ENCODE measurements around the gene WDR36. TPM values are rescaled to one million over a fixed set of nuclear protein-coding genes. Genes with fewer than 3 reads are reported as not detected.

The WDR36 gene
- total RNA-seq, 4 donors from 2014 or later, result 26.6 to 55.1 (median 30.5) TPM

DNA sequence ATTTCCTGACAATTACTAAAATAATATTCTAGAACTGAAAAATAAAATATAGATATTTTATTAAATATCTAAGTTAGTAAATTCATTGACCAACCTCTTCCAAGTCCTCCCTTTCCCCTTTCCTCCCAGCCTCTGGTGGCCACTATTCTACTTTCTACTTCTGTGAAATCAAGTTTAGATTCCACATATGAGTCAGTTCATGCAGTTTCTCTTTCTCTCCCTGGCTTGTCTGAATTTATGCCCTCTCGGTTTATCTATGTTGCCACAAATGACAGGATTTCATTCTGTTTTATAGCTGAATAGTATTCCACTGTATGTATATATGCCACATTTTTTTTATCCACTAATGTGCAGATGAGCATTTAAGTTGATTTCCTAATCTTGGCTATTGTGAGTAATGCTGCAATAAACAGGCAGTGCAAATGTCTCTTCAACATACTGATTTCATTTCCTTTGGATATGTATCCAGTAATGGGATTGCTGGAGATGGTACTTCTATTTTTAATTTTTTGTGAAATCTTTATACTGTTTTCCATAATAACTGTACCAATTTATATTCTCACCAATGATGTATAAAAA lies 52.3 kb downstream of the WDR36 start:
- TF ChIP-seq, protein P1, sequence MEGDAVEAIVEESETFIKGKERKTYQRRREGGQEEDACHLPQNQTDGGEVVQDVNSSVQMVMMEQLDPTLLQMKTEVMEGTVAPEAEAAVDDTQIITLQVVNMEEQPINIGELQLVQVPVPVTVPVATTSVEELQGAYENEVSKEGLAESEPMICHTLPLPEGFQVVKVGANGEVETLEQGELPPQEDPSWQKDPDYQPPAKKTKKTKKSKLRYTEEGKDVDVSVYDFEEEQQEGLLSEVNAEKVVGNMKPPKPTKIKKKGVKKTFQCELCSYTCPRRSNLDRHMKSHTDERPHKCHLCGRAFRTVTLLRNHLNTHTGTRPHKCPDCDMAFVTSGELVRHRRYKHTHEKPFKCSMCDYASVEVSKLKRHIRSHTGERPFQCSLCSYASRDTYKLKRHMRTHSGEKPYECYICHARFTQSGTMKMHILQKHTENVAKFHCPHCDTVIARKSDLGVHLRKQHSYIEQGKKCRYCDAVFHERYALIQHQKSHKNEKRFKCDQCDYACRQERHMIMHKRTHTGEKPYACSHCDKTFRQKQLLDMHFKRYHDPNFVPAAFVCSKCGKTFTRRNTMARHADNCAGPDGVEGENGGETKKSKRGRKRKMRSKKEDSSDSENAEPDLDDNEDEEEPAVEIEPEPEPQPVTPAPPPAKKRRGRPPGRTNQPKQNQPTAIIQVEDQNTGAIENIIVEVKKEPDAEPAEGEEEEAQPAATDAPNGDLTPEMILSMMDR (IDR thresholded peaks at IDR 0.05), result no peak
- ATAC-seq (ENCODE audit: low FRiP score) (peak; percentile 52), DNase-seq (ENCODE audit: low spot score) (no peak)

DNA sequence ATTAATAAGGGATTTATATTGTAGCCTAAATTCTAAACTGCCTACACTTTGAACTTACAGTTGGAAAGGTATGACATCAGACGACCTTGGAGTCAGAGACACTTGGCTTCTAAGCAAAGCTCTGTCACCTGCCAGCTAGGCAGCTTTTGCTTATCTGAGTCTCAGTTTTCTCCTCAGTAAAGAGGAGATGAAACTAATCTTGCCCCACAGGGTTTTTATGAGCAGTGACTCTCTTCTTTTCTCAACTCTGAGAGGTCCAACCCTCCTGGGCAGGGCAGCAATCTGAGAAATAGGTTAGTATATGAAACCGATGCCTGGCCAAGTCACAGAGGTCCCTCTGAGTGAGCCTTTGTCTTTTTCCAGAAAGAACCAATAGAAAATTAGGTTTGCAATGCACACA lies 53.9 kb downstream of the WDR36 start:
- TF ChIP-seq, protein P1 (IDR thresholded peaks at IDR 0.05), result no peak
- no peak for ATAC-seq (ENCODE audit: low FRiP score)
- DNase-seq (ENCODE audit: low spot score), result no peak

DNA sequence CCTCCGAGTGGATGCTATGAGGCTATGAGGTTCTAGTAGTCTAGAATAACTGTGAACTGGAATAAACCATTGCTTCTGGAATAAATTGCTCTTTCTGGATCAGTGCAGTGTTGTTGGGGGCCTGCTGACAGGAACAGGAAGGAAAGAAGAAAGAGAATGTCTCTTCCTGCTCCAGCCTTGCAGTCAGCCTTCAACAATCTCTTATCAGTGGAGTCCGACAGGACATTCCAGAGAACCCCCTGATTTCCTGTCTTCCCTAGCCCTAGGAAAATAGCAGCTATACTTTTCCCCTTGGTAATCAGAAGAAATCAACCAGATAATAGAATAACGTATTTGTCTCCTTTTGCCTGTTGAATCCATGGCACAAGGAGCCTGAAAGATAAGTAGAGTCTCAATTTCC lies 55.4 kb downstream of the WDR36 start:
- TF ChIP-seq, protein P1 (IDR thresholded peaks at IDR 0.05), result no peak
- no peak for ATAC-seq (ENCODE audit: low FRiP score)
- no peak for DNase-seq (ENCODE audit: low spot score)

DNA sequence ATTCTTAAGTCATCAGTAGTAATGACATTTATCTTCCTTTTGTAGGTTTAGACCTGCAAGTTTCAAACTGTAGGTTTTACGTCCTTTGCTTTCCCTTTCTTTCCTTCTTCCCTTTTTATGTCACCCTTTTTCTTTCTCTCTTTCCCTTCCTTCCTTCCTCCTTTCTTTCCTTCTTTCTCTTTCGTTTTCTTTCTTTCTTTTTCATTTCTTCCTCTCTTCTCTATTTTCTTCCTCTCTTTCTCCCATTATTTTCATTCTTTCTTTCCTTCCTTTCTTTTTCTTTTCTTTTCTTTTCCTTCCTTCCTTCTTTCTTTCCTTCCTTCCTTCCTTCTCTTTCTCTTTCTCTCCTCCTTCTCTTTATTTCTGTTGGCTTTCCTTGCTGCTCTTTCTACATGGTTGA lies 59.9 kb downstream of the WDR36 start:
- TF ChIP-seq, protein P1 (IDR thresholded peaks at IDR 0.05), result no peak
- DNase-seq (ENCODE audit: low spot score), result no peak
- no peak for ATAC-seq (ENCODE audit: low FRiP score)

DNA sequence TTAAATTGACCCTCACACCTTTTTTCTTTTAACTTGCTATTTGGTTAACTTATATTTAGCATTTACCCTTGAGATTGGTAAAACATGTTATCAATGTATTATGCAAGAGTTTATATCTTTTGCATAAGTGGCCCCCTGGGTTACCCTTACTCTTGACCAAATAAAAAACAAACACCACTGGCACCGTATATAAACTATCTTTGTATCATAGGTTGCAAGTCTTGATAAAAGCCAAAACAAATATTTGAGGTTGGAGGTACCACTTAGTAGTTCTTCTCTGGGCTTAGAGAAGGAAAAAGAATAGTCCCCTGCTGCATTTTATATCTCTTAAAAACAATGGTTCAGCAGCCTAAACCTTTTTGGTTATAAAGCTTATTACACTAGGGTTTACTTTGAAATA lies 61.3 kb downstream of the WDR36 start:
- TF ChIP-seq, protein P1 (IDR thresholded peaks at IDR 0.05), result no peak
- ATAC-seq (ENCODE audit: low FRiP score) (no peak), DNase-seq (ENCODE audit: low spot score) (no peak)

DNA sequence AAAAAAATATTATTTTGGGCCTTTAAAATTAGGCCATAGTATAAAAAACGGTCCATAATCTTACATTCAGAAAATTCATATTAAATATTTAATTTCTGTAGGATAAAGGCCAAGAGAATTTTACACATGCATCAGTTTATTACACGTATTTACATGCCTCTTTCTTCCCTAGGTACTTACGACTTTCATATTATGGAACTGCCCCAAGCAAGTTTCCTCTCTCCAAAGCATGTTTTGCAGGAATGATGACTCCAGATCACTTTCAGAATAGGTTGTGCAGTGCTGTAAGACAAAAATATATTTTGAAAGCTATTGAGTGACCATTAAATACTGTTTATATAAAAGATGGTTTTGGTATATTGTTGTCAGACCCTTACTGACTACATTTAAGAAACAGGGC lies 61.8 kb downstream of the WDR36 start:
- no peak for ATAC-seq (ENCODE audit: low FRiP score)
- TF ChIP-seq, protein P1 (IDR thresholded peaks at IDR 0.05), result no peak
- no peak for DNase-seq (ENCODE audit: low spot score)

DNA sequence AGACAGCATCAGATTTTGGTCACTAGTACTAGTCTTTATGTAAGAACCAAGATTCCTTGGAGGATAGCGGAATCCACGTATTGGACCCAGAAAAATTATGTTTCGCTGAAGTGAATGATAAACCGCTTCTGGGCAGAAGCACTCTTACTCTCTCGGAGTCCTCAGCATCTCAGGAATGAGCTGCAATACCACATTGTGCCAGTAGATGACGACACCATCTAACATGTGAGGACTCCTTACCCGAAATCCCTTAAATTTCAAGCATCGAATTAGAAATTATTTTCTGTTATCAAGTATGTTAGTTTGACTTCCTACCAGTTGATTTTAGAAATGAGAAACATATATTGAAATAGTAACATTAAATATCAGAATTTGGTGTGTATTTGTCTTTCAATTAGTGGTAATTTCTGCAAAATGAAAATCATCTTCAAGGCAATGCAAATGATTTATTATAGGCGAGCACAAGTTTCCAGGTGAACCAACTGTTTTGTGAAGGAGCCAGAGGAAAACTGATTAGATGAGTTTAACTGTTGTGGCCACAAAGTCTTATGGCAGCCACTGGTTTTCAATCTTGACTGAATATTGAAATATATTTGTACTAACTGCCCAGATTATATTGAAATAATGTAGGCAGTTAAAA lies 66.1 kb downstream of the WDR36 start:
- TF ChIP-seq, protein P1 (IDR thresholded peaks at IDR 0.05), result peak in 2 of 3 donors; percentile 81 to 96
- ATAC-seq (ENCODE audit: low FRiP score) (peak; percentile 83), DNase-seq (ENCODE audit: low spot score) (peak; percentile 94)

Data from omental fat pad (tissue), 4 donors.